DOHH2 (cell line): ENCODE results near the gene MCTS1.
A peak's percentile ranks its signal among the peaks of the same experiment; 100 is the strongest.

Experiments
- H3F3A ChIP-seq: fragments of 200-600 bp; sonication (generic), shearing (Covaris generic); 2 replicates; pipeline ENCODE4 v1.6.0; 2016; ENCODE audit warnings: antibody characterized with exemption, mild to moderate bottlenecking; ENCODE audit not compliant: control insufficient read depth, insufficient read depth
- H3K27ac ChIP-seq: fragments of 200-600 bp; sonication (generic); 2 replicates; pipeline ENCODE4 v1.5.1; 2014; ENCODE audit warnings: low read depth, mild to moderate bottlenecking, low read length, moderate library complexity
- H3K27me3 ChIP-seq: fragments of 200-600 bp; sonication (generic); 2 replicates; pipeline ENCODE4 v1.6.1; 2014; ENCODE audit warnings: mild to moderate bottlenecking, low read length, mixed read lengths; ENCODE audit not compliant: control insufficient read depth
- H3K36me3 ChIP-seq: fragments of 200-600 bp; sonication (generic); 2 replicates; pipeline ENCODE4 v1.6.1; 2014; ENCODE audit warnings: mild to moderate bottlenecking, low read length, moderate library complexity, mixed read lengths; ENCODE audit not compliant: control insufficient read depth
- H3K4me1 ChIP-seq: fragments of 200-600 bp; sonication (generic); 2 replicates; pipeline ENCODE4 v1.6.1; 2014; ENCODE audit warnings: mild to moderate bottlenecking, low read length, mixed read lengths; ENCODE audit not compliant: control insufficient read depth
- H3K4me2 ChIP-seq: fragments of 200-600 bp; sonication (generic); 2 replicates; pipeline ENCODE4 v1.6.0; 2014; ENCODE audit warnings: mild to moderate bottlenecking, low read length, moderate library complexity
- H3K4me3 ChIP-seq: fragments of 200-600 bp; sonication (generic); 2 replicates; pipeline ENCODE4 v1.5.1; 2014; ENCODE audit warnings: mild to moderate bottlenecking, low read length, mixed read lengths
- H3K79me2 ChIP-seq: fragments of 200-600 bp; sonication (generic); 2 replicates; pipeline ENCODE4 v1.6.1; 2014; ENCODE audit warnings: mild to moderate bottlenecking, low read length, mixed read lengths; ENCODE audit not compliant: control insufficient read depth
- H3K9me2 ChIP-seq: fragments of 200-600 bp; sonication (generic); replicated peaks from 2 replicates; pipeline ENCODE4 v1.6.1; 2014; ENCODE audit warnings: mild to moderate bottlenecking, low read length, mixed read lengths; ENCODE audit not compliant: control insufficient read depth
- H3K9me3 ChIP-seq: fragments of 200-600 bp; sonication (generic); 2 replicates; pipeline ENCODE4 v1.6.1; 2014; ENCODE audit warnings: antibody characterized with exemption, low read length, mixed read lengths; ENCODE audit not compliant: control insufficient read depth, insufficient read depth
- H4K20me1 ChIP-seq: fragments of 200-600 bp; sonication (generic); 2 replicates; pipeline ENCODE4 v1.6.0; 2014; ENCODE audit warnings: low read depth, mild to moderate bottlenecking, antibody characterized with exemption, low read length, moderate library complexity; ENCODE audit not compliant: control insufficient read depth, insufficient read depth
- EZH2phosphoT487 ChIP-seq: fragments of 200-600 bp; sonication (generic); IDR thresholded peaks from 2 replicates; pipeline ENCODE4 v1.6.1; 2017; ENCODE audit warnings: borderline replicate concordance, mild to moderate bottlenecking, antibody characterized with exemption, low read length, moderate library complexity, mixed read lengths
- TF ChIP-seq, protein P1 (sequence below): fragments of 200-600 bp; sonication (generic); IDR thresholded peaks from one replicate; pipeline ENCODE4 v1.5.1; 2014; ENCODE audit warnings: antibody characterized with exemption, mild to moderate bottlenecking, low read depth, low read length; ENCODE audit not compliant: poor library complexity, severe bottlenecking

Gene MCTS1

DNA sequence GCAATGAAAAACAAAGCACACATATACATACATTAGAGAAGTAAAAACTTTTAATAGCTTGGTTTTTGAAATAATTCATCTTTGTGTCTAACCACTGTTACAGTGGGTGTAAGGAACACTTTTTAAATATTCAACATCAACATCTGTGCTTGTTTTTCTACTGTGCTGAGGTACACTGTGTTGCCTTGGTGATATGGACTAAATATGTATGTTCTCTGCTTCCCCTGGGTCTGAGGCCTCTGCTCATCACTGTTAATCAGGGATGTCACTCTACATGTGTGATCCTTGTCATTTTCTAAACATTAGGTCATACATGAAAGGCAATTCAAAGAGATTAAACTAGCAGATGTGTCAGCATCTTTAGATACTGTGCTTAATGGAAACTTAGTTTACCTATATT lies 10.9 kb downstream of the MCTS1 start:
- Histone ChIP-seq H3K27me3 (no peaks in the 10 kb centered on the region), H3K79me2 (no peaks in the 10 kb centered on the region), H3F3A (peaks cover 8% of the 10 kb centered on the region), H4K20me1 (no peaks in the 10 kb centered on the region), H3K9me3 (no peaks in the 10 kb centered on the region), H3K27ac (no peak overlapping the region), H3K9me2 (no peaks in the 10 kb centered on the region), H3K36me3 (peaks cover 36% of the 10 kb centered on the region), H3K4me1 (peaks cover 23% of the 10 kb centered on the region), H3K4me2 (no peak overlapping the region), H3K4me3 (no peak overlapping the region)
- TF ChIP-seq EZH2phosphoT487 = no peak
- TF ChIP-seq, protein P1, sequence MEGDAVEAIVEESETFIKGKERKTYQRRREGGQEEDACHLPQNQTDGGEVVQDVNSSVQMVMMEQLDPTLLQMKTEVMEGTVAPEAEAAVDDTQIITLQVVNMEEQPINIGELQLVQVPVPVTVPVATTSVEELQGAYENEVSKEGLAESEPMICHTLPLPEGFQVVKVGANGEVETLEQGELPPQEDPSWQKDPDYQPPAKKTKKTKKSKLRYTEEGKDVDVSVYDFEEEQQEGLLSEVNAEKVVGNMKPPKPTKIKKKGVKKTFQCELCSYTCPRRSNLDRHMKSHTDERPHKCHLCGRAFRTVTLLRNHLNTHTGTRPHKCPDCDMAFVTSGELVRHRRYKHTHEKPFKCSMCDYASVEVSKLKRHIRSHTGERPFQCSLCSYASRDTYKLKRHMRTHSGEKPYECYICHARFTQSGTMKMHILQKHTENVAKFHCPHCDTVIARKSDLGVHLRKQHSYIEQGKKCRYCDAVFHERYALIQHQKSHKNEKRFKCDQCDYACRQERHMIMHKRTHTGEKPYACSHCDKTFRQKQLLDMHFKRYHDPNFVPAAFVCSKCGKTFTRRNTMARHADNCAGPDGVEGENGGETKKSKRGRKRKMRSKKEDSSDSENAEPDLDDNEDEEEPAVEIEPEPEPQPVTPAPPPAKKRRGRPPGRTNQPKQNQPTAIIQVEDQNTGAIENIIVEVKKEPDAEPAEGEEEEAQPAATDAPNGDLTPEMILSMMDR = no peak

DNA sequence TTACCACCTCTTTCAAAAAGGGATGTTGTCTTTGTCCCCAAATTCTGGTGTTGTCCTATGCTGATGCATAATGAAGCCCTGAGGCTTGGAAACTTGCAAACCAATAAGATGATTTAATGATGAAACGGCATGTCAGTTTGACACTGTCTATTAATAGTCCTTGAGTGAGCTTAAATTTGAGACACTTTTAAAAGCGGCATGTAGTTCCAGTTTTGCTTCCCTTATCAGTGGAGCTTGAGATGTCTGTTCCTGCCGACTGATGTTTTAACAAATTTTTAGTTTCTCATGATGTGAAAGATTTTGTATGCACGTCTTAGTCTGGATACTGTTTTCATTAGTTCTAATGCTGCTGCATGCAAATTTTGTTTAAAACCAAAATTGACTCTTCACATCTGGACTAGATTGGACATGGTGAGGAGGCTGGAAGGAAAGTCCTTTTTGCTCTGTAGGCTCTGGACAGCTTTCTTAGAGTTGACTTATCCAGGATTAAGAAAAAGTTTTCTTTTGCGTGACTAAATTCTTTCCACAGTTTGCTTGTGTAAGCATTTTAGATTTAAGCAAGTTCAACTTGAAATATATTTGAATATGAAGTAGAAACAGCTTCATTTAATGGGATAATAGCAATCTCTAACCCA lies 14.2 kb downstream of the MCTS1 start:
- H3K27me3 ChIP-seq = no peaks in the 10 kb centered on the region
- no peaks in the 10 kb centered on the region for H3K9me2 ChIP-seq
- no peaks in the 10 kb centered on the region for H3K79me2 ChIP-seq
- H3K4me2 ChIP-seq = peak overlapping the region; percentile 56
- H3K4me1 ChIP-seq = peaks cover 23% of the 10 kb centered on the region
- H3K36me3 ChIP-seq = peaks cover 27% of the 10 kb centered on the region
- TF ChIP-seq, protein P1 = no peak
- TF ChIP-seq EZH2phosphoT487 = no peak
- H3K27ac ChIP-seq = peak overlapping the region; percentile 57
- H3K9me3 ChIP-seq = no peaks in the 10 kb centered on the region
- peaks cover 8% of the 10 kb centered on the region for H3F3A ChIP-seq
- H4K20me1 ChIP-seq = no peaks in the 10 kb centered on the region
- peak overlapping the region; percentile 46 for H3K4me3 ChIP-seq

DNA sequence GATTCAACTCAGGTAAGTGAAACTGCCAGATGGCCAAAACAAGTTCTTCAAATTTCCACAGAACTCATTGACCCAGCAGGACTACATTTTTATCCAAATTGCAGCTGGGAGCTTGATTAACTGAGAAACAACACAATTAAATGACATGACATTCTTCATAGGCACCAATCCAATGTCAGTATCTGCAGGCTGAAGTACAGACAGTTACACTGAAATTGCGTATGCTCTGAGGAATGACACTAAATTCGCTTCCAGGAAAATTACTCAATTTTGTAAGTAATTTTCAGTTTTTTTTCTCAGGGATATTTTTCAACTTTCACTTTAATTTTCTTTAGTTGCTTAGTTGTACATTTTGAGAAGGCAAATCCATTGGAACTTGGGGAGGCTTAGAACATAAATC lies 21.5 kb downstream of the MCTS1 start:
- Histone ChIP-seq H3K79me2 (peaks cover 32% of the 10 kb centered on the region), H3K27ac (no peak overlapping the region), H3K9me2 (no peaks in the 10 kb centered on the region), H3F3A (peaks cover 4% of the 10 kb centered on the region), H3K4me3 (no peak overlapping the region), H3K27me3 (no peaks in the 10 kb centered on the region), H4K20me1 (no peaks in the 10 kb centered on the region), H3K4me2 (no peak overlapping the region), H3K36me3 (peaks cover 6% of the 10 kb centered on the region; the same call in 1 of the 2 replicates), H3K4me1 (peaks cover 29% of the 10 kb centered on the region), H3K9me3 (no peaks in the 10 kb centered on the region)
- TF ChIP-seq, protein P1 = no peak
- no peak for TF ChIP-seq EZH2phosphoT487
